NOMO-1 (cell line): ENCODE data around the gene RBMS1.

Experiments
- DNase-seq, 2 experiments: peaks; one replicate each; lab custom pipeline; 2025; ENCODE audit not compliant: unreplicated experiment in 2 of 2; lab: John Stamatoyannopoulos, UW

Gene RBMS1

GRCh38 chr2:160241251-160242137 is 252.1 kb downstream of the RBMS1 start:
- DNase-seq: no peak

DNA sequence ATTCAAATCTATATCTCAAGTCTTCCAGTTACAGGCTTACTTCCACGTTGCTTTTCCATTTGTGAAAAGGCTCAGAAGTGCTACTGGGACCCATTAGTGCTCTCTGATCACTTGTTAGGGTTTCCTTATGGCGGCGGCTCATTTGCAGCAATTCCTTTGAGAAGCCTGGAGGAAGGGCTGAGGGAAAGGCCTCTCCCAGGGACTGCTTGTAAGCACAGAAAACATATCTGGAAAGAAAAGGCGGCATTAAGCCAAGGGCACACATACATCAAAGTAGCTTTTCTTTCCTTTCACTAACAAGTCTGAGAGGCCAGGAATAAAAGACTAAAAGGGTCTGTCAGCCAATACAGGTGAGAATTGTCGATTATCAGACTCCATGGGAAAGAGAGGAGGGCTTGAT is 254.2 kb downstream of the RBMS1 start:
- DNase-seq: no peak

DNA sequence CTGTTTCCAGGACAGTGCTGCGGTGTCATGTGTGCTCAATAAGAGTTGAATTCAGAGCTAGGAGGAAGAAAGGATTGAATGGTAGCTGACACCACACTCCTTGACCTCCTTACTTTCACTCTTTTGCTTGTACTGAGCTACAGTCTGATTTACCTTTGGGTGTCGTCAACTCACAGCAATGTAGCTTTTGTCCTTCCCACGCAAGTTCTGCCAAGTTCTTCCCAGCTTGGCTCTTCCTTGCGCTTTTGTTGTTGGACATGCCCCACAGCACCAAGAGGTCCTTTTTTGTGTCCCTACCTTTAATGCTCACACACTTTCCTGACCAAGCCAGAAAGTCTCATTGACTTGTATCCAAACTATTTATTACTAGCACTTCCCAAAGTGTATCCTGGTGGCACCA is 255.2 kb downstream of the RBMS1 start:
- DNase-seq: no peak

GRCh38 chr2:160232905-160233475 is 260.6 kb downstream of the RBMS1 start:
- DNase-seq: no peak

- DNase-seq: no peak
These were observed 264.0 kb downstream of the RBMS1 start for GRCh38 chr2:160229591-160229990.

DNA sequence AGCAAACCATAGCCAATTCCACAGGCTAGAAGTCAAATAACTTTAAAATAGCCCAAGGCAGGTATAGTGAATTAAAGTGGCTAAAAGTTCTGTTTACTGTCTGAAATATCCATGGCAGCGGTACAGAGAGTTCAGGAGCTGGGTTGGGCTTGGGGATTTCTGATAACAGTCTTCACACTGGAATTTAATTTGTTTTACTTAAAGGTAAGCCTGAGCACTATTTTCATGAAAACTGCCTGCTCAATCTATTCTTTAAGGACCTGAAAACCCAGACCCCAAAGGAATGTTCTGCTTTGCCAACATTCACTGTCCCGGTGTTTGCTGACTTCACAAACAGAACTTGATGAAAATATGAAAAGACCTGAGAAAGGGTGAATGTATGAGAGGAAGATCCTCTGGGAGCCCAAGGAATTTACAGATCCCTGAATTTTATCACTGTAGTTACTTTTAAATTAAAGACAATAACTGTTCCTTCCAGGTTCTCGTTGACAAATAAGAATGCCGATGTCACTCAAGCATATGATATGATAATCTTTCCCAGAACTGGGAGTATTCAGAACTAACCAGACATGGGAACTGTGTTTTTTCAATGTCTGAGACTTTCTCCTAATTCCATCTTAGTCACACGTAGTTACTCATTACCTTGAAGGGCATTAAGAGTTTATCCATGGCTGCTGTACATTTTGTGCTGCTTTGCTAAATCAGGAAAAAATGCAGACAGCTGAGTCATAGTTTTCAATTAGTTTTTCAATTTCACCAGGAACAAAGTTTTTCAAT is 265.3 kb downstream of the RBMS1 start:
- DNase-seq: no peak

GRCh38 chr2:160227293-160227915 is 266.2 kb downstream of the RBMS1 start:
- DNase-seq: no peak

GRCh38 chr2:160226367-160226766 is 267.2 kb downstream of the RBMS1 start:
- no peak for DNase-seq

- DNase-seq: no peak
These were observed 267.9 kb downstream of the RBMS1 start for GRCh38 chr2:160225722-160226121.

DNA sequence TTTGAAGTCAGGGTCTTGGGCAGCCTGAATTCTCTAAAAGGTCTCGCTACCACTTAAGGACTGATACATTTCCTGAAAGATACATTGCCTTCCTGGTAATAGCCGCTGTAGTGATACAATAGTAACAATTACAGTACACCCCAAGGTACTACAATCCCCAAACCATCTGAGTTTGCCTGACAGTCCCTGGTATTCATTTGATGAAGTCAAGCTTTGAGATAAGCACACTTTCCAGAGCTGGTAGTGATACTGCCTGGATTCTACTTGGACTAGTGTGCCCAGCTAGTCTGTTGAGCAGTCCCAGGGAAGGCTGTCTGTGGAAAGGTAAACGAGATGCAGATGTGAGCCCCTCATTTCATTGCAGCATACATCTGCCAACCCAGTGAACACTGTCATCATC is 269.1 kb downstream of the RBMS1 start:
- DNase-seq: no peak

- DNase-seq: peak in 1 of 2 experiments; percentile 22
These were observed 269.5 kb downstream of the RBMS1 start for GRCh38 chr2:160224060-160224459.

GRCh38 chr2:160223560-160223959 is 270.0 kb downstream of the RBMS1 start:
- no peak for DNase-seq

- DNase-seq: no peak
These were observed 270.9 kb downstream of the RBMS1 start for GRCh38 chr2:160222546-160223283.
